GM19239 (cell line): ENCODE measurements around the gene ACOX1.

ENCODE experiments used
- DNase-seq: peaks from one replicate; pipeline ENCODE4 v3.0.0; 2011; ENCODE audit warnings: low spot score; ENCODE audit not compliant: insufficient read length
- FAIRE-seq: peaks from 2 replicates; lab custom pipeline; 2011; peaks lifted over from hg19 to GRCh38; lab: Jason Lieb, UNC

ACOX1 gene

GRCh38 chr17:75941442-75941819 lies 37.5 kb downstream of the ACOX1 start:
- DNase-seq (no peak), FAIRE-seq (no peak)

DNA sequence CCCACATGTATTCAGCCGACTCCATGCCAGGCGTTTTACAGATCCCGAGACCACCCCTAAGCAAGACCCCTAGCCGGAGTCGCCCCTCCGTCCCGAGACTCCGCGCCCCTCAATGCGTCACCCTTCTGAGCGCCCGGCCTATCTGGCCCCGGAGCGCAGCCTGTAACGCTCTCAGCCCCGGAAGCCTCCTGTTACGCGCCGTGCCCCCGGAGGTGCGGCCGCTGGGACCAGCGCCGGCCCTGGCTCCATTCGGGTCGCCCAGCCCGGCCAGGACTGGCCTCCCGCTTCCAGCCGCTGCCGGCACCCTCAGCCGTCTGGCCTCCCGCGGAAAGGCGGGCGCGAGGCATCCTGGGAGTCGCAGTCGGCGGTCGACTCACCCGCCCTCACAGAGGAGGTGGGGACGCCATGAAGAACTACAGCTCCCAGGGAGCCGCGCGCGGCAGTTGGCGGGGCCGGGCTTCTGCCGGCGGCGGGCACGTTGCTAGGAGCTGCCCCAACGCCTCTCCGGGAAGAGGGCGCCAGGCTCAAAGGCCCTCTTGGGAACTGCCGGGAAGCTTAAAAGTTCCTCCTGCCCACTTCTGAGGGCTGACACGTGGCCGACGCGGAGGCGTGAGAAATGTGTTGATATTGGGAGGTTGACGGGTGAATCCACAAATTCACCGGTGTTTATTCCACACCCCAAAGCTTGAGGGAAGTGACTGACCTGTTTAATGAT lies 38.1 kb downstream of the ACOX1 start, which contains the start of gene FBF1:
TSS of gene FBF1 (minus strand) at position 316 of the 715 bp plus-strand sequence. CDS start 2,893 bp downstream, outside the sequence.
- DNase-seq: peak; percentile 98
- FAIRE-seq: peak; percentile 91

- FAIRE-seq (no peak), DNase-seq (no peak)
Measured at GRCh38 chr17:75937652-75938051, 41.3 kb downstream of the ACOX1 start.

DNA sequence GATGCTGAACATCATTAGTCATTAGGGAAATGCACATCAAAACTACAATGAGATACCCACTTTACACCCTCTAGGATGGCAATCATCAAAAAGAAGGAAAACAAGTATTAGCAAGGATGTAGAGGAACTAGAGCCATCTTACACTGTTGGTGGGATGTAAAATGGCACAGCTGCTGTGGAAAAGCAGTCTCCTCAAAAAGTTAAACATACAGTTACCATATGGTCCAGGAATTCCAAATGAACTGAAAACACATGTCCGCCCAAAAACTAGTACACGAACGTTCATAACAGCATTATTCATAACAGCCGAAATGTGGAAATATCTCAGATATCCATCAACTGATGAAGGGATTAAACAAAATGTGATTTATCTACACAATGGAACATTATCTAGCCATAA lies 45.2 kb downstream of the ACOX1 start:
- DNase-seq: no peak

DNA sequence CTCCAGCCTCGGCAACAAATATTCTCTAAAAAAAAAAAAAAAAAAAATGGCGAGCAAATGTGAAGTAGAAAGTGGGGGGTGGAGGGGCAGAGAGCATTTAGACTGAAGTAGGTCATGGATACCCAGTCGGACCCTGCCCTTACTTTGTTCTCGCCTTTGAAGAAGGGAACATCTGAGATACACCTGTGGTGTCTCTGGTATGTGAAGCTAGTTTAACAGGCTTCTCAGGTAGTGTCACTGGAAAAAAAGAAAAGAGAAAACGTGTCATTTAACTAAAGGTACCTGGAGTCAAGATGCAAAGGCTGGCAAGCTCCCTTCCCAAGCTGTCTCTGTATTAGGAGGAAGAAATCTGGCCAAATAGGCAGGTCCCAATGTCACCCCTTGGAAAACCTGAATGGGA lies 46.1 kb downstream of the ACOX1 start:
- no peak for FAIRE-seq
- no peak for DNase-seq

More for the DNA sequence above, 45.2 kb downstream of the ACOX1 start:
- FAIRE-seq: no peak

DNA sequence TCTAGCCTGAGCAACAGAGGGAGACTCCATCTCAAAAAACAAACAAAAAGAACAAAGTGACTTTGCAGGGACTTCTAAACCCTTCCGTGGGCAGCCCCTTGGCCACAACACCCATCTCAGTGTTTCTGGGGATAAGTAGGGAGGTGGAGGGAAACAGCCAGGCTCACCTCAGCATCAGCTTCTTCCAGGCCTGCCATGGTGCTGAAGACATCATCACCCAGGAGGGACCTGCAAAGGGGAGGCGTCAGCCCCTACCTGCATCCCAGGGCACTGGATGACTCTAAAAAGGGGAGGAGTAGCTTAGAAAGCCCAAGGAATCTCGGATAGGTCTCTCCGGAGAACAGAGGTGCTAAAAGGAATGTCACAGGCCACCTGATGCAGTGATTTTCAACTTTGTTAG lies 47.9 kb downstream of the ACOX1 start:
- DNase-seq (no peak), FAIRE-seq (no peak)

- FAIRE-seq: peak; percentile 14
Measured at GRCh38 chr17:75927286-75927922, 51.6 kb downstream of the ACOX1 start.

DNA sequence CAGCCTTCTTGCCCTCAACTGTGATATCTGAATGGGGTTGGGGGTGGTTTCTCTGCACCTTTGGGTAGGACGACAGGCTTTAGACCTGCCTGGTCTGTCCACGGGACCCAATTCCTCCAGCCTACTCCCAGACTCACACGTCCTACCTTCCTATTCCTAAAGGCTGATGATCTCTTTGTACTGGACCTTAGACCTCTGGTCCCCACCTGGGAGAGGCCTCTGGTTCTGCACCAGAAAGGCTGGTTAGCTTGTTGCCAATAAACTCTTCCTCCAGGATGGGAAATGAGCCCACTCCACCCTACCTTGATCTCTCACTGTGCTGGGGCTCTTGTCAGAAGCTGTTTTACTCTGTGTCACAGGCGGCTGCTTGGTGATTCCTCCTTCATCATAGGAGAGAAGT lies 52.5 kb downstream of the ACOX1 start:
- FAIRE-seq (no peak), DNase-seq (no peak)

More at GRCh38 chr17:75927286-75927922, 51.6 kb downstream of the ACOX1 start:
- DNase-seq: peak; percentile 57

DNA sequence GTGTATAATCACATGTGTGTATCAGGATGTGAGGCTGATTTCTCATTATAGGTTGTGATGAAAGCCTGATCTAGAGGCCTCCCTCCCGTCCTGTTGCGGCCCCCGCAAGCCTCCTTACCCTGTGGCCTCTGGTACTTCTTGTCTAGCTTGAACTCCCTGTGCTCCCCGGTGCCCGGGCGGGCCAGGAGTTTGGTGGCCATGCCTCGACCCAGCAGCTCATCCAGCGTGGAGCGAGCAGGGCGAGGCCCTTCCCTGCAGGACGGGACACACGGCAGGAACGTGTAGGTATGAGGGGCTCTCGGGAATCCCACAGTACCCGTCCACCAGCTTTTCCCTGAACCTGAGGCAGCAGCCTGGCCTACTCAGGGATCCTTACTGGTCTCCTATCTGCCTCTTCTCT lies 53.1 kb downstream of the ACOX1 start:
- DNase-seq (no peak), FAIRE-seq (no peak)

GRCh38 chr17:75925103-75925502 lies 53.9 kb downstream of the ACOX1 start:
- no peak for DNase-seq
- no peak for FAIRE-seq

DNA sequence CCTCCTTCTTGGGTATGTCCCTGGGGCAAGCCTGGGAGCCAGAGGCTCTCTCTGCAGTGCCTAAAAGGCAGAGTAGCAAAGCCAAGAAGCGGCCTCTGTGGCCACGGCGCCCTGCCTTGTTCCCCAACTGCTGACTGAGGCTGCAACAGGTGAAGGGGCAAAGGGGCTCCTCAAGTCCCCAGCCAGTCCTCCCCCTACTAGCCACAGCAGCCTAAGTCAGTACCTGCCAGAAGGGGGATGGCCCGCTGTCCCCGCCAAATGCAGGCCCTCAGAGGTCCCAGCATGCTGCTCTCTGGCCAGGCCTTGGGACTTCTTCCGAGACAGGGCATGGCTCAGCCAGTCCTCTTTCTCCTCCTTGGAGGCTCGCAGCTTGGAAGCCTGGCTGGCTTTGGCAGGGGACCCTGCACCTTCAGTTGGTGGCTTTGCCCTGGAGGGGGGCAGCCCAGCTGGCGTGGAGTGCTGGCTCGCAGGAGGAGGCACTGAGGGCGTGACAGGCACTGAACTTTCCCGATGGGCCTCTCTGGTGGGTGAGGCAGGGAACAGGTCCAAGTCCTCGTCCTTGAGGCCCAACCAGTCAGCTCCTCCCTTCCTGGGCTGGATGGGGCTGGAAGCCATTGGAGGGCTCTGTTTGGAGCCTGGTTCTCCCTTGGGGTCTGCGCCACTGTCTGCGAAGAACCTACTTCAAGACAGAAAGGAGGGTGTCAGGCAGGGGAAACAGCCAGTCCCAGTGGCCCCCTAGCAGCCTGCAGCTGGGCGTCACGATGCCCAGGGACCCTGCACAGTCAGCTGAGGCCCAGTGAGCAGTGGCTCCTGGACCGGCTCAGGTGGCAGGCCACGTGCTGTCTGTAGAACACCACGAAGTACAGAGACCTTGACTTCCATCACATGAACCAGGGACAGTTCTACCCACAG lies 55.7 kb downstream of the ACOX1 start:
- DNase-seq (no peak), FAIRE-seq (no peak)

DNA sequence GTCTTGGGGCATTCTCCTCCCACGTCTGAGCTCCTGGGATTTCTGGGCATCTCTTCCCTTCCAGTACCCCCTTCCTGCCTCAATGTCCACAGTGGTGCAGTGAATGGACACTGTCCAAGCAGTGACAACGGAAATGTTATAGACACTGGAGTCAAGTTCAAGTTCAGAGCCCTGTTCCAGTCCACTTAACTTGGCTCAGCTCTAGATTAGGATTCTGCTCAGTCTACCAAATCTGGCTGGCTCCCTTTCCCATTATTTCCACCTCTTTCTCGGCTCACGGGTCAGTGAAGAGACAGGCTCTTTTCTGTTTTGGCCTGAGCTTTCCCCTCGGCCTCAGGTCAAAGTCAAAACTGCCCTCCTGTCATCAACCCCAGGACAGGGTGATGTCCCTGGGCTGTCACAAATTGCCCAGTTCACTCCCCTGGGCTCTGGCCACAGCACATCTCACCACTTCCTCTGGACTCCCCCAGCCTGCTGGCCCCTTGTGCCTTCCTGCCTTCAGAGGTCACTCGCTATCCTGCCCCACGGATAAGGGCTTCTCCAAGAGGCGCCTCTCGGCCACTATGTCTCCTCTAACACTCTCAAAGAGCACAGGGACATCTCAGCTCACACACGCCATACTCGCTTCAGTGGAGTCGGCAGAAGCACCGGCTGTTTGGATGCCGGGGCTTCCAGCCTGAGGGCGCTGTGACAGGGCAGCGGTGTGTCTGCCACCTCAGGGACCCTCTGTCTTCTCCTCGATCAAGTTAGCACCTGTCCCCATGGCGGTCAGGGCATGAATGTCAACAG lies 56.6 kb downstream of the ACOX1 start:
- no peak for FAIRE-seq
- no peak for DNase-seq

- no peak for FAIRE-seq
Measured at GRCh38 chr17:75921596-75921995, 57.4 kb downstream of the ACOX1 start.

GRCh38 chr17:75920045-75920560 lies 58.9 kb downstream of the ACOX1 start:
- no peak for DNase-seq
- no peak for FAIRE-seq

More at GRCh38 chr17:75921596-75921995, 57.4 kb downstream of the ACOX1 start:
- no peak for DNase-seq

- FAIRE-seq: no peak
Measured at GRCh38 chr17:75919611-75920010, 59.4 kb downstream of the ACOX1 start.

GRCh38 chr17:75917917-75918445 lies 61.0 kb downstream of the ACOX1 start:
- DNase-seq (no peak), FAIRE-seq (no peak)

More at GRCh38 chr17:75919611-75920010, 59.4 kb downstream of the ACOX1 start:
- no peak for DNase-seq

DNA sequence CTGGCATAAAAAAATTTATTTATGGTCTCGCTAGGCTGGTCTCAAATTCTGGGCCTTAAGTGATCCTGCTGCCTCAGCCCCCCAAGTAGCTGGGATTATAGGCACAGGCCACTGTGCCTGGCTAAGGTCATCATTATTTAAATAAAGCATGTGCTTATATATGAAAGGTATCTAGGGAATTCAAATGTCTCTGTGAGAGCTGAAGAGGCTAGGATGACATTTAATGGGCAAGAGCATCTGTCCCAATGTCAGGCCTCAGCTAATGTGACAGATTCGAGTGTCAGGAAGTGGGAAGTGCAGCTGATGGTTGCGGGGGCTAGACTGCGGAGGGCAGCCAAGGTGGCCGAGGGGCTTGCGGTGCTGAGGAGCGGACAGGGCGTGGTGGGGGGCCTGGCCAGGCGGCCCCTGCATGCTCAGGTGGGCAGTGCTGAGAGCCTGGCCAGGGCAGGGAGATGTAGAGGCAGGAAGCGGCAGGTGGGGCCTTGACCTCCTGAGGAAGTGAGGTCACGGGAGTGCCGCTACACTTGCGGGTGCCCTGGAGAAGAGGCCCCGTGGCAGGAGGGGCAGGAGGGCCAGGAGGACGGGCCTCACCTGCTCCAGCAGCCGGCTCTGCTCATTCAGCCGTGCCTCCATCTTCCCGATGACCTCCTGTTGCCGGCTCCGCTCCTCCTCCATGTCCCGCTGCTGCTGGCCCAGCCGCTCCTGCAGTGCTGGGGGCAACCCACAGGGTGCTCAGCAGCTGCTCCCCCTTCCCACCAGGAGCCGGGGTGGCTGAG lies 61.6 kb downstream of the ACOX1 start:
- no peak for FAIRE-seq
- no peak for DNase-seq

DNA sequence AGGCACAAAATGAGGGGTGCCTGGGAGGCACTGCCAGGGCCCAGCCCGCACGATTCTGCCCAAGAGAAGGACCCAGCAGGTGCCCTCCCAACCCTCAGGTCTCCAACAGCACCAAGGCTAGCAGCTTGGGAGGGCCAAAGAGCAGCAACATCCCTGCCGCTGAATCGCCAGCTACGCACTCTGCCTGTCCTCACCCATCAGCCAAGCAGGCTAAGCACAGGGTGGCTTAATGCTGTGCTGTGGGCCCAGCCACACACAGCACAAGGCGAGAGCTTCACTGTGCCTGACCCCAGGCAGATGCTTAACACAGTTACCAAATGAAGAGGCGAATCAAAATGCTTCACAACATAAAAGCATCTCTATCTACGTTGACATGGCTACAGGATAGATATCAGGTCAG lies 63.7 kb downstream of the ACOX1 start:
- FAIRE-seq (no peak), DNase-seq (no peak)
